Measurements from ENCODE around the gene UTY. TPM values are rescaled to one million over a fixed set of nuclear protein-coding genes. Genes with fewer than 3 reads are reported as not detected.

UTY gene
- total RNA-seq (2021) = not detected in 2 replicates
- long read RNA-seq = 0 reads

DNA sequence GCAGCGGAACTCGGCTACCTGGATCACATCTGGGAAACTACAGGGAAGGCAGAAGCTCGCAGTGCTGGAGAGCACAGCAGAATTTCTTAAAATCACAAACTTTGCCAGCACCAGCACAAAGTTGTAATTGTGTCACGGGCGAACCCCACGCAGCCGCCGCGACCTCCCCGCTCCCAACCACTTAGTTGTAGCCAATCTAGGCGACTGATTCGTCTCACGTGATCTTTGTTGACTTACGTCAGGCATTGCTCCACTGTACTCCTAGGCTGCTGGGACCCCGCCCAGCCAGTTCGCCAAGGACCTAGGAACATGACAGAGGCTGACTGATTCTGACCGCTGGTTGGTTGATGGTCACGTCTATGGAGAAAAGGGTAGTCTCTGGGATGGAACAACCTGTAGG, at the start of gene UTY:
TSS of gene UTY (minus strand) at position 206 of the 400 bp plus-strand sequence. CDS start 368 bp downstream, outside the sequence.
- Histone ChIP-seq H4K5ac (ENCODE audit: insufficient read length, low read depth, low read length) (no peak within 1 kb of the TSS), H4K20me1 (ENCODE audit: control insufficient read depth, insufficient read depth, insufficient read length) (no peaks in the 10 kb centered on the region), H3K4ac (ENCODE audit: low read depth, low read length) (no peak within 1 kb of the TSS), H3K79me1 (ENCODE audit: insufficient read depth, low read depth, low read length, poor library complexity, severe bottlenecking) (no peaks in the 10 kb centered on the region), H4K8ac (replicated peaks; ENCODE audit: insufficient read length, low read depth, low read length) (no peak within 1 kb of the TSS), H3K23ac (ENCODE audit: insufficient read length, low read depth, low read length) (no peak within 1 kb of the TSS), H2AFZ (ENCODE audit: low read length) (no peak within 1 kb of the TSS), H4K91ac (ENCODE audit: insufficient read length, low read depth, low read length) (no peak within 1 kb of the TSS), H2BK20ac (ENCODE audit: low read depth, low read length, poor library complexity, severe bottlenecking) (no peak within 1 kb of the TSS), H3K27me3 (ENCODE audit: insufficient read depth, low read length) (no peaks in the 10 kb centered on the region), H3K9ac (ENCODE audit: extremely low read depth, insufficient read length, low read length) (no peak within 1 kb of the TSS), H3K14ac (ENCODE audit: insufficient read depth, low read length) (no peak within 1 kb of the TSS), H3T11ph (ENCODE audit: low read length) (no peak within 1 kb of the TSS), H2BK12ac (ENCODE audit: insufficient read length, low read depth, low read length) (no peak within 1 kb of the TSS), H3K4me1 (ENCODE audit: insufficient read depth, low read length) (no peaks in the 10 kb centered on the region), H3K18ac (ENCODE audit: insufficient read length, low read depth, low read length) (no peak within 1 kb of the TSS), H3K23me2 (ENCODE audit: insufficient read length, low read depth, low read length, poor library complexity, severe bottlenecking) (no peaks in the 10 kb centered on the region), H2BK15ac (ENCODE audit: low read depth, low read length) (no peak within 1 kb of the TSS), H3K4me2 (ENCODE audit: insufficient read depth, insufficient read length, low read length) (no peak within 1 kb of the TSS), H2BK120ac (ENCODE audit: low read depth, low read length, poor library complexity, severe bottlenecking) (no peak within 1 kb of the TSS), H2AK5ac (ENCODE audit: insufficient read length, low read length) (no peak within 1 kb of the TSS), H3K79me2 (ENCODE audit: insufficient read depth, low read length) (no peaks in the 10 kb centered on the region), H3K56ac (ENCODE audit: insufficient read length, low read depth, low read length) (no peak within 1 kb of the TSS), H2BK5ac (ENCODE audit: insufficient read length, low read length) (no peak within 1 kb of the TSS), H3K27ac (ENCODE audit: insufficient read length, low read depth, low read length) (no peak within 1 kb of the TSS), H3K9me3 (ENCODE audit: control insufficient read depth, low read depth, low read length) (no peaks in the 10 kb centered on the region)
- no peak within 1 kb of the TSS for H3K27ac Mint-ChIP-seq
- no peaks in the 10 kb centered on the region for H3K27me3 Mint-ChIP-seq (ENCODE audit: low read depth)
- H3K4me3 Mint-ChIP-seq = no peak within 1 kb of the TSS
- TF ChIP-seq, protein P1, sequence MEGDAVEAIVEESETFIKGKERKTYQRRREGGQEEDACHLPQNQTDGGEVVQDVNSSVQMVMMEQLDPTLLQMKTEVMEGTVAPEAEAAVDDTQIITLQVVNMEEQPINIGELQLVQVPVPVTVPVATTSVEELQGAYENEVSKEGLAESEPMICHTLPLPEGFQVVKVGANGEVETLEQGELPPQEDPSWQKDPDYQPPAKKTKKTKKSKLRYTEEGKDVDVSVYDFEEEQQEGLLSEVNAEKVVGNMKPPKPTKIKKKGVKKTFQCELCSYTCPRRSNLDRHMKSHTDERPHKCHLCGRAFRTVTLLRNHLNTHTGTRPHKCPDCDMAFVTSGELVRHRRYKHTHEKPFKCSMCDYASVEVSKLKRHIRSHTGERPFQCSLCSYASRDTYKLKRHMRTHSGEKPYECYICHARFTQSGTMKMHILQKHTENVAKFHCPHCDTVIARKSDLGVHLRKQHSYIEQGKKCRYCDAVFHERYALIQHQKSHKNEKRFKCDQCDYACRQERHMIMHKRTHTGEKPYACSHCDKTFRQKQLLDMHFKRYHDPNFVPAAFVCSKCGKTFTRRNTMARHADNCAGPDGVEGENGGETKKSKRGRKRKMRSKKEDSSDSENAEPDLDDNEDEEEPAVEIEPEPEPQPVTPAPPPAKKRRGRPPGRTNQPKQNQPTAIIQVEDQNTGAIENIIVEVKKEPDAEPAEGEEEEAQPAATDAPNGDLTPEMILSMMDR (conservative IDR thresholded peaks at IDR 0.05) = no peak
- no peaks in the 10 kb centered on the region for H3K4me1 Mint-ChIP-seq
- no CpG with 5 or more reads among the region's 18 CpGs for WGBS (ENCODE audit: extremely low coverage, insufficient read length, low lambda C conversion rate)
- H3K36me3 Mint-ChIP-seq (ENCODE audit: insufficient read depth in 1 of 3, low read depth in 3 of 3) = no peaks in the 10 kb centered on the region
- H3K9me3 Mint-ChIP-seq = no peaks in the 10 kb centered on the region
- no peak for DNase-seq
